Tibial nerve (tissue), 4 donors: ENCODE measurements around the gene UNKL. TPM values are rescaled to one million over a fixed set of nuclear protein-coding genes. Genes with fewer than 3 reads are reported as not detected.

Source experiments
- DNase-seq, 2 donors: peaks; one replicate each; pipeline ENCODE4 v3.0.0-alpha.2; 2019; ENCODE audit warnings: low spot score in 2 of 2
- H3K27ac ChIP-seq, 4 donors: fragments of 200-600 bp; sonication (generic) in 3 of 4; one replicate each; pipeline ENCODE4 v1.5.1; 2017 to 2019; ENCODE audit warnings: mild to moderate bottlenecking in 1 of 4
- H3K27me3 ChIP-seq, 2 donors: fragments of 200-600 bp; sonication (generic) in 1 of 2; one replicate each; pipeline versions ENCODE4 v1.5.1 to v1.6.0; 2017 to 2019
- H3K36me3 ChIP-seq, 3 donors: fragments of 200-600 bp; sonication (generic); one replicate each; pipeline ENCODE4 v1.5.1; 2018 to 2019
- H3K4me1 ChIP-seq, 4 donors: fragments of 200-600 bp; sonication (generic) in 3 of 4; one replicate each; pipeline ENCODE4 v1.5.1; 2017 to 2019
- H3K4me3 ChIP-seq, 4 donors: fragments of 200-600 bp; sonication (generic) in 3 of 4; one replicate each; pipeline ENCODE4 v1.5.1; 2017 to 2019; ENCODE audit warnings: mild to moderate bottlenecking in 1 of 4, moderate library complexity in 1 of 4
- H3K9me3 ChIP-seq, 4 donors: fragments of 200-600 bp; sonication (generic) in 3 of 4; one replicate each; pipeline ENCODE4 v1.5.1; 2017 to 2019
- EP300 ChIP-seq, 2 donors: sonication (generic); formaldehyde crosslinking; IDR thresholded peaks; one replicate each; pipeline ENCODE4 v1.6.1; 2017; ENCODE audit warnings: antibody characterized with exemption in 2 of 2, mild to moderate bottlenecking in 1 of 2
- POLR2A ChIP-seq, 2 donors: fragments of 450-650 bp; IDR thresholded peaks; one replicate each; pipeline ENCODE4 v1.6.1; 2017; ENCODE audit warnings: antibody characterized with exemption in 2 of 2, mild to moderate bottlenecking in 2 of 2, moderate library complexity in 2 of 2
- WGBS, 2 donors: methylation state at CpG; one replicate each; pipeline ENCODE4 v1.1.5; 2018; 5-methylcytosine and 5-hydroxymethylcytosine counted together
- total RNA-seq, 4 donors: library from RNA; depleted of rRNA; stranded (reverse); fragments of >200 nt; gene quantifications; one replicate each; pipeline ENCODE4 v1.1.0, GENCODE V29; 2016
- TF ChIP-seq, protein P1 (sequence below), 5 experiments: fragments of 200-600 bp in 3 of 5; fragments of 450-650 bp in 2 of 5; sonication (generic) in 3 of 5; IDR thresholded peaks; one replicate each; pipeline ENCODE4 v1.5.1; 2016 to 2019; ENCODE audit warnings: antibody characterized with exemption in 5 of 5, mild to moderate bottlenecking in 3 of 5, moderate library complexity in 2 of 5

The UNKL gene
- total RNA-seq, 4 donors from 2014 or later, result 34.3 to 70.5 (median 45.0) TPM

DNA sequence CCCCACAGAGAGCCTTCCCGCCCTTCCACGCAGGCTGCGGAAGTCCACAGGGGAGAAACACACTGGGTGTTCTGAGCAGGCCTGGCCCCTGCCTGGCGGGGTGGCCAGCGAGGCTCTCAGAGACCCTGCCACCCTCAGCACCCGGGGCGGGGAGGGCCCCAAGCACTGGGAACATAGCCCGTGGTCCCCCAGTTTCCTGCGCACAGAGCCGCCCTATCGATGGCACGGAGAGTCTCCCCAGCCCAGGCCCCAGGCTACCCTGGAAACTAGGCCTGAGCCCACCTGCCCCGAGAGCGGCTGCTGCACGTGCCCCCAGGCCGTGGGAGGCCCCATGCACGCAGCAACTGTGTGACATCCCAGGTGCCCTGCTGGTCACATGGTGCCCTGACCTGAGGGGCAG, 40.1 kb upstream of the UNKL start:
- no peaks in the 10 kb centered on the region for H3K4me1 ChIP-seq
- no peak overlapping the region for H3K27ac ChIP-seq
- TF ChIP-seq, protein P1, sequence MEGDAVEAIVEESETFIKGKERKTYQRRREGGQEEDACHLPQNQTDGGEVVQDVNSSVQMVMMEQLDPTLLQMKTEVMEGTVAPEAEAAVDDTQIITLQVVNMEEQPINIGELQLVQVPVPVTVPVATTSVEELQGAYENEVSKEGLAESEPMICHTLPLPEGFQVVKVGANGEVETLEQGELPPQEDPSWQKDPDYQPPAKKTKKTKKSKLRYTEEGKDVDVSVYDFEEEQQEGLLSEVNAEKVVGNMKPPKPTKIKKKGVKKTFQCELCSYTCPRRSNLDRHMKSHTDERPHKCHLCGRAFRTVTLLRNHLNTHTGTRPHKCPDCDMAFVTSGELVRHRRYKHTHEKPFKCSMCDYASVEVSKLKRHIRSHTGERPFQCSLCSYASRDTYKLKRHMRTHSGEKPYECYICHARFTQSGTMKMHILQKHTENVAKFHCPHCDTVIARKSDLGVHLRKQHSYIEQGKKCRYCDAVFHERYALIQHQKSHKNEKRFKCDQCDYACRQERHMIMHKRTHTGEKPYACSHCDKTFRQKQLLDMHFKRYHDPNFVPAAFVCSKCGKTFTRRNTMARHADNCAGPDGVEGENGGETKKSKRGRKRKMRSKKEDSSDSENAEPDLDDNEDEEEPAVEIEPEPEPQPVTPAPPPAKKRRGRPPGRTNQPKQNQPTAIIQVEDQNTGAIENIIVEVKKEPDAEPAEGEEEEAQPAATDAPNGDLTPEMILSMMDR (IDR thresholded peaks at IDR 0.05), result no peak
- TF ChIP-seq POLR2A (IDR thresholded peaks at IDR 0.05) (no peak), EP300 (IDR thresholded peaks at IDR 0.05) (no peak)
- DNase-seq, result no peak
- peaks cover 0 to 96% (median 30%) of the 10 kb centered on the region in 3 donors for H3K36me3 ChIP-seq
- 88 to 92% methylated on average over 8 to 17 of the region's 17 CpGs for WGBS, 2 donors
- H3K4me3 ChIP-seq, result no peak overlapping the region
- no peaks in the 10 kb centered on the region for H3K9me3 ChIP-seq
- no peaks in the 10 kb centered on the region for H3K27me3 ChIP-seq

DNA sequence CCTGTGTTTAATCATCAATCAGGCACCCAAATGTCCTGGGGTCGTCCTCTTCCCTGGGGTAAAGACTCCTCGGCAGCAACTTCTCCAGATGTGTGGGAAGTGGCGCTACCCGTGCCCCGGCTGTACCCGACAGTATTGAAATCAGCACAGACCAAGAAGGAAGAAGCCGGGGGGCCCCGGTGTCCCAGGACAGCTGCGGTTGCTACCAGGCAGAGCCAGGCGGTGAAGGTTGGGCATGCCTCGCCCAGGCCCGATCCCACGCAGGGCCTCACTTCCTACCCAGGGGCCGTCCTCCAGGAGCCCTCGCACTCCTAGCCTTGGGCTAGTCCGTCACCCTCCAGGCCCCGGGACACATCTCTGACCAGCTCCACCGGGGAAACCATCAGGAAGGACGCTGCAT, 38.8 kb upstream of the UNKL start:
- Histone ChIP-seq H3K36me3 (peaks cover 0 to 100% (median 30%) of the 10 kb centered on the region in 3 donors), H3K4me3 (no peak overlapping the region), H3K4me1 (no peaks in the 10 kb centered on the region), H3K9me3 (no peaks in the 10 kb centered on the region), H3K27me3 (no peaks in the 10 kb centered on the region), H3K27ac (no peak overlapping the region)
- 92 to 96% methylated on average over 15 to 19 of the region's 19 CpGs for WGBS, 2 donors
- no peak for TF ChIP-seq EP300 (IDR thresholded peaks at IDR 0.05)
- TF ChIP-seq, protein P1 (IDR thresholded peaks at IDR 0.05), result no peak
- TF ChIP-seq POLR2A (IDR thresholded peaks at IDR 0.05), result no peak
- no peak for DNase-seq

DNA sequence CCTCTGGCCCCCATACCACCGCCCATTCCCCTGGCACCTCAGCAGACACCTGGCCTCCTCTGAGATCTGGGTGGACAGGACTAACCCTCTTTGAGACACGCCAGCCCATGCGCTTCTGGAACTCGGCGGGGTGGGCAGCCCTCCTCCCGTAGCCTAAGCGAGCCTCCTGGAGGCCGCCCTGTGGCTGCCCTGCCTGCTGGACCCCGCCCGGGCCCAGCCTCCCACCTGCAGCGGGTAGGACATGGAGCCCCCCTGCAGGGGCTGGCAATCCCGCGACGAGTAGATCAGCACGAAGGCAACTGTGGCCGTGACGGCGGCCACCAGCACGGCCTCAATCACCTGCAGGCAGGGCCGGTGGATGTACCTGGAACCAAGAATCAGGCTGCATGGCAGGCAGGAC, 38.0 kb upstream of the UNKL start:
- no peaks in the 10 kb centered on the region for H3K9me3 ChIP-seq
- TF ChIP-seq POLR2A (IDR thresholded peaks at IDR 0.05) (no peak), EP300 (IDR thresholded peaks at IDR 0.05) (no peak)
- TF ChIP-seq, protein P1 (IDR thresholded peaks at IDR 0.05), result no peak
- peaks cover 0 to 100% (median 31%) of the 10 kb centered on the region in 3 donors for H3K36me3 ChIP-seq
- no peaks in the 10 kb centered on the region for H3K4me1 ChIP-seq
- WGBS, 2 donors, result 91 to 93% methylated on average over 18 to 20 of the region's 20 CpGs
- H3K27ac ChIP-seq, result no peak overlapping the region
- no peak overlapping the region for H3K4me3 ChIP-seq
- no peaks in the 10 kb centered on the region for H3K27me3 ChIP-seq
- DNase-seq, result no peak

DNA sequence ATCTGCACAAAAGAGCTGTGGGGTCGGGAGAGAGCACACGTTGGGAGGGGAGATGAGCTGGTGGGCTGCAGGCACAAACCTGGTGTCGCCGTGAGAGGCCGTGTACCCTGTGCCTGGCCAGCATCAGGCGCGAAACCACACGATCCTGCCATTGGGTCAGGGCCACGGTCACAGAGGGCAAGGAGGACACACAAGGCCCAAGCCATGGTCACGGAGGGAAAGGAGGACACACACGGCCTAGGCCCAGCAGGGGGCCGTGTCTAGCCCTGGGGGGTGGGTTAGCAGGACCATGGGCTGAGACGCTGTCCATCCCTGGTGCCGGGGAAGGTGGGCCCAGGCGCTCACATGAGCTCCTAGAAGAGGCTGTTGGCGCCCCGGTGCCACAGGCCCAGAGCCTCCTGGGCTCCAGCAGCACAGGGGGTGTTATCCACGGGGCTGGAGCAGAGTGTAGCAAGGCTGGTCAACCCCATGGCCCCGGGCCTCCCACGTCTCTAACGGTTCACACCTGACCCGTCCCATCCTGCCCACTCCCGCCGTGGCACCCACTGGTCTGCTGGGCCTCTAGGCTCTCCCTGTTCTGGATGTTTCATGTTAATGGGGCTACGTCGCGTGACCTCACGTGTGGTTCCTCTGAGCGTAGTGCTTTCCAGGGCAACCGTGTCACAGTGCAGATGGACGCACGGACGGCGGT, 37.3 kb upstream of the UNKL start:
- TF ChIP-seq, protein P1 (IDR thresholded peaks at IDR 0.05), result no peak
- TF ChIP-seq EP300 (IDR thresholded peaks at IDR 0.05), result no peak
- no peak for TF ChIP-seq POLR2A (IDR thresholded peaks at IDR 0.05)
- peaks cover 0 to 100% (median 36%) of the 10 kb centered on the region in 3 donors for H3K36me3 ChIP-seq
- no peak for DNase-seq
- no peaks in the 10 kb centered on the region for H3K9me3 ChIP-seq
- H3K4me1 ChIP-seq, result no peaks in the 10 kb centered on the region
- no peak overlapping the region for H3K4me3 ChIP-seq
- WGBS, 2 donors, result 89 to 91% methylated on average over 29 to 34 of the region's 34 CpGs
- no peaks in the 10 kb centered on the region for H3K27me3 ChIP-seq
- no peak overlapping the region for H3K27ac ChIP-seq

DNA sequence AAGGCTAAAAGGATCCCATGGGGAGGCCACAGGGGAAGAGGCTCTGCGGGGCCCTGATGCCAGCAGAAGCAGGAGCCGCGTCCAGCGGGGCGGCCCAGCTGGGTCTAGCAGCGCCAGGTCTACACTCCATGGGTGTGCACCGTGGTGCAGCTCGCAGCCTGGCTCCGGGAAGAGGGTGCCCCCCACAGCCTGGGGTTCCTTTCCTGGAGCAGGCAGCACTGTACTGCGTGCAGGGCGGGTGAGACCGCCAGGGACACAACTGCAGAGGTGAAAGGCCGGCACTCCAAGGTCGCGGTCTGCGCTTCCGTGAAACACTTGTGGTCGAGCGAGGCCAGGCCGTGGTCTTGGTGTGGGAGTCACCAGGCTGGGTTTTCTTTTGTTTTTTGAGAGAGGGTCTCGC, 36.3 kb upstream of the UNKL start:
- Histone ChIP-seq H3K4me1 (no peaks in the 10 kb centered on the region), H3K9me3 (no peaks in the 10 kb centered on the region), H3K27me3 (no peaks in the 10 kb centered on the region), H3K4me3 (no peak overlapping the region), H3K27ac (no peak overlapping the region), H3K36me3 (peaks cover 0 to 100% (median 33%) of the 10 kb centered on the region in 3 donors)
- no peak for TF ChIP-seq EP300 (IDR thresholded peaks at IDR 0.05)
- TF ChIP-seq POLR2A (IDR thresholded peaks at IDR 0.05), result no peak
- TF ChIP-seq, protein P1 (IDR thresholded peaks at IDR 0.05), result no peak
- no peak for DNase-seq
- 85 to 92% methylated on average over 13 to 17 of the region's 21 CpGs for WGBS, 2 donors
